ENCODE measurements around the gene KCNMB2. TPM values are rescaled to one million over a fixed set of nuclear protein-coding genes. Genes with fewer than 3 reads are reported as not detected.
"Not testable (repeated sequence)": the region's sequence is repeated elsewhere in the genome, so short reads cannot be mapped to it uniquely, and the experiment has no call there.

Gene KCNMB2
- polyA plus RNA-seq, 1 donor (not counting 4 experiments of a cell fraction or from before 2014, with no cell fraction given): not detected

- DNase-seq (ENCODE audit: low read depth, low spot score): no peak
- no peak overlapping the region for H3K27ac ChIP-seq (ENCODE audit: control insufficient read depth, insufficient read depth, low read length)
- no peaks in the 10 kb centered on the region for H4K20me1 ChIP-seq (ENCODE audit: control insufficient read depth, extremely low read depth, insufficient read depth, low read length)
- dilution Hi-C loops (cut with MboI; ENCODE audit: extremely low pct_ligation_motif_present, low sequenced_read_pairs): no loop called here
- no peak overlapping the region for H2AFZ ChIP-seq (ENCODE audit: control insufficient read depth, low read length)
- TF ChIP-seq, protein P1, sequence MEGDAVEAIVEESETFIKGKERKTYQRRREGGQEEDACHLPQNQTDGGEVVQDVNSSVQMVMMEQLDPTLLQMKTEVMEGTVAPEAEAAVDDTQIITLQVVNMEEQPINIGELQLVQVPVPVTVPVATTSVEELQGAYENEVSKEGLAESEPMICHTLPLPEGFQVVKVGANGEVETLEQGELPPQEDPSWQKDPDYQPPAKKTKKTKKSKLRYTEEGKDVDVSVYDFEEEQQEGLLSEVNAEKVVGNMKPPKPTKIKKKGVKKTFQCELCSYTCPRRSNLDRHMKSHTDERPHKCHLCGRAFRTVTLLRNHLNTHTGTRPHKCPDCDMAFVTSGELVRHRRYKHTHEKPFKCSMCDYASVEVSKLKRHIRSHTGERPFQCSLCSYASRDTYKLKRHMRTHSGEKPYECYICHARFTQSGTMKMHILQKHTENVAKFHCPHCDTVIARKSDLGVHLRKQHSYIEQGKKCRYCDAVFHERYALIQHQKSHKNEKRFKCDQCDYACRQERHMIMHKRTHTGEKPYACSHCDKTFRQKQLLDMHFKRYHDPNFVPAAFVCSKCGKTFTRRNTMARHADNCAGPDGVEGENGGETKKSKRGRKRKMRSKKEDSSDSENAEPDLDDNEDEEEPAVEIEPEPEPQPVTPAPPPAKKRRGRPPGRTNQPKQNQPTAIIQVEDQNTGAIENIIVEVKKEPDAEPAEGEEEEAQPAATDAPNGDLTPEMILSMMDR (optimal IDR thresholded peaks at IDR 0.05 in 1 of 3, IDR thresholded peaks at IDR 0.05 in 1 of 3, conservative IDR thresholded peaks at IDR 0.05 in 1 of 3; ENCODE audit: extremely low read depth in 1 of 3, insufficient read depth in 2 of 3, low read length in 3 of 3): no peak
- TF ChIP-seq EZH2 (IDR thresholded peaks at IDR 0.05; ENCODE audit: low read length): no peak
- H3K9ac ChIP-seq (ENCODE audit: control insufficient read depth, extremely low read depth, insufficient read depth, low read length): no peak overlapping the region
- H3K79me2 ChIP-seq (ENCODE audit: control insufficient read depth, insufficient read depth, low read length): no peaks in the 10 kb centered on the region
- no peak for FAIRE-seq
- H3K4me3 ChIP-seq (ENCODE audit: control insufficient read depth in 2 of 3, extremely low read depth in 1 of 3, insufficient read depth in 2 of 3, low read depth in 1 of 3, low read length in 3 of 3): no peak overlapping the region
- no peak overlapping the region for H3K4me2 ChIP-seq (ENCODE audit: control insufficient read depth, extremely low read depth, insufficient read depth, low read depth, low read length)
- H3K36me3 ChIP-seq (ENCODE audit: control insufficient read depth in 2 of 2, extremely low read depth in 1 of 2, insufficient read depth in 2 of 2, low read length in 2 of 2): no peaks in the 10 kb centered on the region
- no peaks in the 10 kb centered on the region for H3K4me1 ChIP-seq (ENCODE audit: control insufficient read depth, extremely low read depth, insufficient read depth, low read length)
- no peaks in the 10 kb centered on the region for H3K9me1 ChIP-seq (ENCODE audit: control insufficient read depth, extremely low read depth, insufficient read depth, low read length)
- no peaks in the 10 kb centered on the region for H3K27me3 ChIP-seq (ENCODE audit: control insufficient read depth, extremely low read depth, insufficient read depth, low read length)
- no peaks in the 10 kb centered on the region for H3K9me3 ChIP-seq (ENCODE audit: control insufficient read depth, low read depth, low read length)
These were observed 9.8 kb downstream of the KCNMB2 start for GRCh38 chr3:178546079-178546478.

GRCh38 chr3:178549426-178549825 lies 13.2 kb downstream of the KCNMB2 start:
- H3K4me1 ChIP-seq (ENCODE audit: control insufficient read depth, extremely low read depth, insufficient read depth, low read length); H3K9me1 ChIP-seq (ENCODE audit: control insufficient read depth, extremely low read depth, insufficient read depth, low read length); H3K27me3 ChIP-seq (ENCODE audit: control insufficient read depth, extremely low read depth, insufficient read depth, low read length); H3K79me2 ChIP-seq (ENCODE audit: control insufficient read depth, insufficient read depth, low read length); H3K9ac ChIP-seq (ENCODE audit: control insufficient read depth, extremely low read depth, insufficient read depth, low read length); H3K36me3 ChIP-seq (ENCODE audit: control insufficient read depth in 2 of 2, extremely low read depth in 1 of 2, insufficient read depth in 2 of 2, low read length in 2 of 2); H2AFZ ChIP-seq (ENCODE audit: control insufficient read depth, low read length); H3K4me2 ChIP-seq (ENCODE audit: control insufficient read depth, extremely low read depth, insufficient read depth, low read depth, low read length); H4K20me1 ChIP-seq (ENCODE audit: control insufficient read depth, extremely low read depth, insufficient read depth, low read length); H3K9me3 ChIP-seq (ENCODE audit: control insufficient read depth, low read depth, low read length); H3K27ac ChIP-seq (ENCODE audit: control insufficient read depth, insufficient read depth, low read length); FAIRE-seq; DNase-seq (ENCODE audit: low read depth, low spot score); H3K4me3 ChIP-seq (ENCODE audit: control insufficient read depth in 2 of 3, extremely low read depth in 1 of 3, insufficient read depth in 2 of 3, low read depth in 1 of 3, low read length in 3 of 3); dilution Hi-C loops (cut with MboI; ENCODE audit: extremely low pct_ligation_motif_present, low sequenced_read_pairs): not testable (repeated sequence)

GRCh38 chr3:178551916-178552321 lies 15.7 kb downstream of the KCNMB2 start:
- Histone ChIP-seq H3K79me2 (ENCODE audit: control insufficient read depth, insufficient read depth, low read length) (no peaks in the 10 kb centered on the region), H3K36me3 (ENCODE audit: control insufficient read depth in 2 of 2, extremely low read depth in 1 of 2, insufficient read depth in 2 of 2, low read length in 2 of 2) (no peaks in the 10 kb centered on the region), H2AFZ (ENCODE audit: control insufficient read depth, low read length) (no peak overlapping the region), H3K4me2 (ENCODE audit: control insufficient read depth, extremely low read depth, insufficient read depth, low read depth, low read length) (no peak overlapping the region), H3K4me3 (ENCODE audit: control insufficient read depth in 2 of 3, extremely low read depth in 1 of 3, insufficient read depth in 2 of 3, low read depth in 1 of 3, low read length in 3 of 3) (no peak overlapping the region), H4K20me1 (ENCODE audit: control insufficient read depth, extremely low read depth, insufficient read depth, low read length) (no peaks in the 10 kb centered on the region), H3K9me1 (ENCODE audit: control insufficient read depth, extremely low read depth, insufficient read depth, low read length) (no peaks in the 10 kb centered on the region), H3K9me3 (ENCODE audit: control insufficient read depth, low read depth, low read length) (no peaks in the 10 kb centered on the region), H3K9ac (ENCODE audit: control insufficient read depth, extremely low read depth, insufficient read depth, low read length) (no peak overlapping the region), H3K27me3 (ENCODE audit: control insufficient read depth, extremely low read depth, insufficient read depth, low read length) (no peaks in the 10 kb centered on the region), H3K4me1 (ENCODE audit: control insufficient read depth, extremely low read depth, insufficient read depth, low read length) (no peaks in the 10 kb centered on the region), H3K27ac (ENCODE audit: control insufficient read depth, insufficient read depth, low read length) (no peak overlapping the region)
- DNase-seq (ENCODE audit: low read depth, low spot score) (no peak), FAIRE-seq (no peak)
- dilution Hi-C loops (cut with MboI; ENCODE audit: extremely low pct_ligation_motif_present, low sequenced_read_pairs): no loop called here
- TF ChIP-seq, protein P1 (optimal IDR thresholded peaks at IDR 0.05 in 1 of 3, IDR thresholded peaks at IDR 0.05 in 1 of 3, conservative IDR thresholded peaks at IDR 0.05 in 1 of 3; ENCODE audit: extremely low read depth in 1 of 3, insufficient read depth in 2 of 3, low read length in 3 of 3): no peak
- TF ChIP-seq EZH2 (IDR thresholded peaks at IDR 0.05; ENCODE audit: low read length): no peak

Measured in keratinocyte (primary cell).